ENCODE results near the gene ATXN7.

- TF ChIP-seq, protein P1, sequence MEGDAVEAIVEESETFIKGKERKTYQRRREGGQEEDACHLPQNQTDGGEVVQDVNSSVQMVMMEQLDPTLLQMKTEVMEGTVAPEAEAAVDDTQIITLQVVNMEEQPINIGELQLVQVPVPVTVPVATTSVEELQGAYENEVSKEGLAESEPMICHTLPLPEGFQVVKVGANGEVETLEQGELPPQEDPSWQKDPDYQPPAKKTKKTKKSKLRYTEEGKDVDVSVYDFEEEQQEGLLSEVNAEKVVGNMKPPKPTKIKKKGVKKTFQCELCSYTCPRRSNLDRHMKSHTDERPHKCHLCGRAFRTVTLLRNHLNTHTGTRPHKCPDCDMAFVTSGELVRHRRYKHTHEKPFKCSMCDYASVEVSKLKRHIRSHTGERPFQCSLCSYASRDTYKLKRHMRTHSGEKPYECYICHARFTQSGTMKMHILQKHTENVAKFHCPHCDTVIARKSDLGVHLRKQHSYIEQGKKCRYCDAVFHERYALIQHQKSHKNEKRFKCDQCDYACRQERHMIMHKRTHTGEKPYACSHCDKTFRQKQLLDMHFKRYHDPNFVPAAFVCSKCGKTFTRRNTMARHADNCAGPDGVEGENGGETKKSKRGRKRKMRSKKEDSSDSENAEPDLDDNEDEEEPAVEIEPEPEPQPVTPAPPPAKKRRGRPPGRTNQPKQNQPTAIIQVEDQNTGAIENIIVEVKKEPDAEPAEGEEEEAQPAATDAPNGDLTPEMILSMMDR (IDR thresholded peaks at IDR 0.05), result no peak
- no peak for TF ChIP-seq POLR2A (IDR thresholded peaks at IDR 0.05)
Observed at GRCh38 chr3:64049832-64050231, 186.2 kb downstream of the ATXN7 start.
